RPMI7951 (cell line): ENCODE measurements around the gene INSC. TPM values are rescaled to one million over a fixed set of nuclear protein-coding genes. Genes with fewer than 3 reads are reported as not detected.

Experiments
- DNase-seq: peaks from one replicate; pipeline ENCODE4 v3.0.0-alpha.2; 2012; ENCODE audit warnings: low read depth
- total RNA-seq: library from RNA; depleted of rRNA; stranded (reverse); fragments of >200 nt; shearing (Covaris generic); gene quantifications from 2 replicates; pipeline ENCODE4 v1.2.3, GENCODE V29; 2014

The INSC gene
- total RNA-seq, 1 experiment from 2014 or later, result not detected

DNA sequence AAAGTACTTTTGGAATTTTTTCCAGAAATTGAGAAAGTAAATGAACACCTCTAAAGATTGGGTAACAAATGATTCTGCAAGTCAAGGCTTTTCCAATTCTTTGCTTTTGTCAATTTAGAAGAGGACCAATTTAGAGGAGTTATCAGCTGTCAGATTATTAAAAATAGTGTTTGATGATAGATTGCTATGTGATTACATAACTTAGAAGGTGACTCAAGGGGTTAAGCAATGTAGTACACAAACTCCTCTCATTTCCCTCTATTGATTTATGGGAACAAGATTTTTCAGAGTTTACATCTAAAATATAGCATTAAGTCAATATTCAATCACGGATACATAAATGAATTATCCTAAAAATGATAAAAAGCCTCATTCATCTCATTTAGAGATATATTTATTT is 70.3 kb downstream of the INSC start:
- DNase-seq, result no peak

GRCh38 chr11:15186146-15186545 is 71.4 kb downstream of the INSC start:
- no peak for DNase-seq

- DNase-seq, result no peak
Observed at GRCh38 chr11:15189189-15189588, 74.5 kb downstream of the INSC start.

DNA sequence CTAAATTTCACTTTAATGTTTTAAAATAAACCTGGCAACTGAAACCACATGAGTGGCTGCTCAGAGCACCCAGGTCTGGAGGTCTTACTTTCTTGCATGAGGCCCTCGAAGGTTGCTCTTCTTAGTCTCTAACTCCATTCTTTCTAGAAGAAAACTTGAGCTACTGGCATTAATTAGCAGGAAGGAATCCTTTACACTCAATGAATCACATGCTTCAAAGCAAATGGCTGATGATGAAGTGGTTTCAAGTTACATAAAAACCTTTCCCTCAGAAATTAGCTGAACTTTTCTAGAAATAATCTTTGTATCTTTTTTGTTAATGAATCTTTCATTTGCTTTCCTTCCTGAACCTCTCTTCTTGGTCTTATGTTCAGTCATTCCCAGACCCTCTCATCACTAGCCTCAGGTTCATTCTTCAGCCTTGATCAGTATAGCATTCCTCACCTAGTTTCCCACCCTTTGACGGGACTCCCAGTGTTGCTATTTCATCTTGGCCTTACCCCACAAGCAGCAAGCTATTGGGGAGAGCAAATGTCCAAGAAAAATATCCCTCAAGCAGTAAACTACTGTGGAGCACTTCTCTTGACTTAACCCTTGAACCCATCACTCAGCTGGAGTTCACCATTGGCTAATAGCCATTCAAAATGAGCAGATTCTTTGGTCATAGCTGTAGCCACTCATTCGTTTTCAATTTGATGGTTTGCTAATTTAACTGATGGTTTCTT is 75.1 kb downstream of the INSC start:
- DNase-seq, result no peak

DNA sequence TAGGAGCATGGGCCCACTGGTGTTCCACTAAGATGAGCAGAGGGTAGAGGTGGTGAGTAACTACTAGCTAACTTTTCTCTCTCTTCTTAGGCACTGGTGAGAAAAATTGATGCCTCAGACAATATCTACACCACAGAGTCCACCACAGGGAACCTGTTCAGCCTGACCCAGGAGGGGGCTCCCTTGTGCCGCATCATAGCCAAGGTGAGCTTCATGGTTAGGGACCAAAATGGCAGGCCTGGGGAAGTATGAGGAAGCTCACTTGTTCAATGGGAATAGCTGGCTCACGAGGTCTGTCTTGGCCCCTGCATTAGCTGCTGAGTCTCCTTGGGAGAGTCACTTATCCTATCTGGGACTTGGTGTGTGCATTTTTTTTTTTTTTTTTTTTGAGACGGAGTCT is 75.9 kb downstream of the INSC start:
- no peak for DNase-seq

DNA sequence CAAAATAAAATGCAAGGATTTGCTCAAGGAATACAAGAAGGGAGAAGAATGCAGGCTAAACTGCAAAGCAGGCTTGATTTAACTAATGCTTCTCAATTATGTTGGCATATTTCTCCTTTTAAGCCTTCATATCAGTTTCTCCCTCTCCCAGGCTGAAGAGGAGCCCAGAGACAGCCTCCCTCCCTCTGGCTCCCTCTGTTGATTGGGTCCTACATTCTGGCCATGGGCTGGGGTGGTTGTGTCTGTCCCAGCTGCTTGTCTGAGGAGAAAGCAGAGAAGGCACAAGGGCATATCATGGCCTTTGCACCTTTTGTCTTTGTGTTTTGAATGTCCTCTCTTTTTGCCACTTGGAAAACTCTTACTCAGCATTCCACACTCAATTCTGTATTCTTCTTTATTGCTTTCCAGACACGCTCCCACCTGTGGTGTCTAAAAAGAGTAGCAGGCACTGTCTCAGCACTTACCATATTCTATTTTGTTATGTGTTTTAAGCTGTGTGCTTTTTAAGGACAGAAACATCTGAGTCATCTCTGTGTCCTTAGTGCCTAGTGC is 77.4 kb downstream of the INSC start:
- no peak for DNase-seq

- DNase-seq, result no peak
Observed at GRCh38 chr11:15194671-15195415, 80.1 kb downstream of the INSC start.

DNA sequence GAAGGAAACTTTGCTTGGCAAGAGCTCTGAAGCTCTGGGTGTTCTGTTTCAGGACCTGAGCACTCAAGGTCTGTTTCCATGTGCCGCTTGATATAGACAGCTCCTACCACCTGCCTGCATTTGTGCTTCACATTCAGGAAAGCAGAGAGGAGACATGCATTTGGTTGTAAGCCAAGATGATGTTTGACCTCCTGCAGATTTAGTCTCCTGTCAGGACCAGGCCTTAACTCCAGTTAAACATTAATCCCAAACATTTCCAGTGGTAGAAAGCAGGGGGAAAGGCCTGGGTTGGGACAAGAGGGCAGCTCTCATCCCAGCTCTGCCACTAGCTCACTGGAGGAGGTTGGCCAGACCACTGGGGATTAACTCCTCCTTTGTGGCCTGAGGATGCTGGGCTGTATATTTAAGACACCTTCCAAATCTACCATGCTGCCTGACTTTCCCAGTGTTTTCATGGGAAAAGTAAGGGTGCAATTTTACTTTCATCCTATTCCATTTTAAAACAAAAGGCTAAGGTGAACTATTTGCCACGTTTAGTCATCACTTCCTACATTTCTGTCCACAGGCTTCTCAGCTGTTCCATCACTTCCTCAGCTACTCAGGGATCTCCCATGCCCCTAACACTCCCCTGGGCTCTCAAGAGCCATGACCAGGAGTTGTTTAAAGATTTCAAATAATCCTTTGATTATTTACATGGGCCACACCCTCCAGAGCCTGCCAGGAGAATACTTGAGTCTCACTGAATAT is 80.9 kb downstream of the INSC start:
- no peak for DNase-seq

GRCh38 chr11:15196704-15197103 is 82.0 kb downstream of the INSC start:
- no peak for DNase-seq

- no peak for DNase-seq
Observed at GRCh38 chr11:15197696-15198095, 83.0 kb downstream of the INSC start.

GRCh38 chr11:15198284-15198683 is 83.6 kb downstream of the INSC start:
- no peak for DNase-seq

- DNase-seq, result no peak
Observed at GRCh38 chr11:15199693-15200092, 85.0 kb downstream of the INSC start.

- no peak for DNase-seq
Observed at GRCh38 chr11:15200696-15201095, 86.0 kb downstream of the INSC start.

DNA sequence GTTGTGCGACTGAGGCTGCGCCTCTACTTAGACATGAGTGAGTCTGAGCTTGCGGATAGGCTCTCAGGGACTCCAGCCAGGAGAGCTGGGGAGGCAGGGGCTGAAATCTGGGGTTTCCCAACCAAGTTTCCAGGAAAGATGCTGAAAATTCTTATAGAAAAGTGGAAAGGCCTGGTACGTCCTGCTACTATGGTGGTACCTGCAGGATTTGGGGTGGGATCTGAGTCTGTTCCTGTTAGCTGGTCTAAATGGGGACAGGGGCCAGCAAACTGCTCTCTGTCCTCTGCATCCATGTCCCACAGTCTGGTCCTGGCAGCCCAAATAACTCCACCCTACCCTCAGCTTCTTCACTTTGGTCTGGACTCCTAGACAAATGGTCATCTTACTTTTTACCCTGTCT is 86.9 kb downstream of the INSC start:
- no peak for DNase-seq

DNA sequence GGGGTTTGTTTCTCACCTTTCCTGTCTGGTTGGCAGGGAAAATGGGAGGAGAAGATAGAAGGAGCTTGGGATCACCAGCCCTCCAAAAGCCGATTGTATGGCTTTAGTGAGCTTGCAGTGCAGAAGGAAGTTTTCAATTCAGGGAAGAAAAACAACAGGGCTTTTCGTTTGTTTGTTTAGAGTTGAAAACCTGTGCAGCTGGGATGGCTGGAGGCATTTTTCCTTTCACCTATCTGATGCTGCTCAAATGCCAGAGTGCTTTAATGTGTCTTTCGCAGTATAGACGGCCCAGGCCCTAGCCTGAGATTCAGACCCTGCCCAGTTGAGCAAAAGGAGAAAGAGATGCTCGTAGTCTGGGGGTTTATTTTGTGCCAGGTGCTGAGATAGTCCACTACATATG is 87.9 kb downstream of the INSC start:
- no peak for DNase-seq

DNA sequence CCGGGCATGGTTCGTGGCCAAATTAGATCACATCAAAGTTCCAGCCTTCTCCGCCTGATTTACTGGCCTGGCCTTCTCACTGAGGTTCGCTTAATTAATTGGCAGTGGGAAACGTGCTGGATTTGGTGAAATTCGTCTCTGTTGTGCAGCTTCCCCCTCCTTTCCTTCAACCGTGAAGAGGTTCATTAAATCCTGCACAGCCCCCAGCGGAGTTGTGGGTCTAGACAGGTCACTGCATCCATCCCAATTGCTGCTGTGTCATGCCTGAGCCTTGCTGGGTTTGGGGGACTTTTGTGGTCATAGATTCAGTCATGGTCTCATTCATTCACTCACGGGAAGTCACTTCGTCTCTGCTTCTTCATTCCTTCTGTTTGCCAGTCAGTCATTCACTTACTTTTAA is 90.0 kb downstream of the INSC start:
- no peak for DNase-seq

GRCh38 chr11:15206791-15207190 is 92.1 kb downstream of the INSC start:
- DNase-seq, result no peak

GRCh38 chr11:15208378-15209222 is 93.9 kb downstream of the INSC start:
- no peak for DNase-seq

DNA sequence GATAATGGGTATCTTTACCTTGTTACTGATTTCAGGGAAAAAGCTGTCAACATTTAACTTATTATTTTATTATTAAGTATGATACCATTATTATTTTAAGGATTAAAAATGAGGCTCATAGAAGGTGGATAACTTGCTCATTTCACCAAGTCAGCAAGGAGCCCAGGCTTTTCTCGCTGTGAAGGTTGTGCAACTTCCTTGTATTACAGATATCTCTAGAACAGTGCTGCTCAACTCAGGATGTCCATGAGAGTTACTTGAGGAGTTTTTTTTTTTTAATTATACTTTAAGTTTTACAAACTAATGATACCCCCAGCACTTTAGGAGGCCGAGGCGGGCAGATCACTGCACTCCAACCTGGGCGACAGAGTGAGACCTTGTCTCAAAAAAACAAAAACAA is 98.2 kb downstream of the INSC start:
- DNase-seq, result no peak

- no peak for DNase-seq
Observed at GRCh38 chr11:15213471-15214231, 98.9 kb downstream of the INSC start.

DNA sequence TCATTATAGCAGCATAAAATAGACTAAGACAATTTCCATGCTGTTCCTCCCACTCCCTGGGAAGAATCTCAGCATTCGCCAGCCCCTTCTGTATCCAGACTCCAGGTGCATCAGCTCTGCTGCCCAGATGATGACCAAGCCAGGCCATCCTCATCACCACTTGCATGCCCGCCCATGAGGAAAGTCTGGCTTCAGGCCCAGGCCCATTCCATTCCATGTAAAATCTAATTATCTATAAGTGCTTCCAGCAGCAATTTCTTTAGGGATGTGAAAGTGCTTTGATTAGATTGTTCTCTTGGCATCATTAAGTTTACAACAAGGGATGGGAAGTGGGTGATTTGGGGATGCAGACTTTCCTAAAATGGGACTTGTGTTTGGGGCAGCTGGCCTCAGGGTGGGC is 100.3 kb downstream of the INSC start:
- no peak for DNase-seq
